Activated CD4-positive, alpha-beta memory T cell treated with anti-CD3 and anti-CD28 coated beads, Interleukin-2, amount 10 ng/mL, durations not matched to agents 7 days and 5 days (primary cell): ENCODE results near the gene POU2AF1. TPM values are rescaled to one million over a fixed set of nuclear protein-coding genes. Genes with fewer than 3 reads are reported as not detected.

ENCODE experiments used
- CTCF ChIA-PET: fragments of 350-600 bp; sonication (Branson Sonifier 250); formaldehyde crosslinking; loops from one replicate; lab custom pipeline; 2021; ENCODE audit warnings: antibody characterized with exemption, inconsistent platforms; lab: Charles Lee
- POLR2A ChIA-PET: fragments of 350-600 bp; sonication (Branson Sonifier 250); formaldehyde crosslinking; loops from one replicate; lab custom pipeline; 2021; ENCODE audit warnings: antibody characterized with exemption; lab: Charles Lee
- DNase-seq: peaks from one replicate; pipeline ENCODE4 v3.0.0-alpha.2; 2020
- H3K27ac Mint-ChIP-seq: one replicate; pipeline ENCODE4 v1.8.0; 2021; ENCODE audit warnings: mild to moderate bottlenecking, mixed read lengths
- H3K27me3 Mint-ChIP-seq: one replicate; pipeline ENCODE4 v1.8.0; 2021; ENCODE audit warnings: mixed read lengths
- H3K36me3 Mint-ChIP-seq: one replicate; pipeline ENCODE4 v1.8.0; 2021; ENCODE audit warnings: low read depth, mixed read lengths
- H3K4me1 Mint-ChIP-seq: one replicate; pipeline ENCODE4 v1.8.0; 2021; ENCODE audit warnings: mixed read lengths
- H3K4me3 Mint-ChIP-seq: one replicate; pipeline ENCODE4 v1.8.0; 2021; ENCODE audit warnings: mild to moderate bottlenecking, mixed read lengths
- H3K9me3 Mint-ChIP-seq: one replicate; pipeline ENCODE4 v1.8.0; 2021; ENCODE audit warnings: mixed read lengths
- total RNA-seq, 2 experiments: library from RNA; stranded (reverse); gene quantifications; one replicate each; pipeline ENCODE4 v1.2.3, GENCODE V29; 2021

Gene POU2AF1
- total RNA-seq = 1 to 10 TPM; 7.7 to 7.8 TPM

DNA sequence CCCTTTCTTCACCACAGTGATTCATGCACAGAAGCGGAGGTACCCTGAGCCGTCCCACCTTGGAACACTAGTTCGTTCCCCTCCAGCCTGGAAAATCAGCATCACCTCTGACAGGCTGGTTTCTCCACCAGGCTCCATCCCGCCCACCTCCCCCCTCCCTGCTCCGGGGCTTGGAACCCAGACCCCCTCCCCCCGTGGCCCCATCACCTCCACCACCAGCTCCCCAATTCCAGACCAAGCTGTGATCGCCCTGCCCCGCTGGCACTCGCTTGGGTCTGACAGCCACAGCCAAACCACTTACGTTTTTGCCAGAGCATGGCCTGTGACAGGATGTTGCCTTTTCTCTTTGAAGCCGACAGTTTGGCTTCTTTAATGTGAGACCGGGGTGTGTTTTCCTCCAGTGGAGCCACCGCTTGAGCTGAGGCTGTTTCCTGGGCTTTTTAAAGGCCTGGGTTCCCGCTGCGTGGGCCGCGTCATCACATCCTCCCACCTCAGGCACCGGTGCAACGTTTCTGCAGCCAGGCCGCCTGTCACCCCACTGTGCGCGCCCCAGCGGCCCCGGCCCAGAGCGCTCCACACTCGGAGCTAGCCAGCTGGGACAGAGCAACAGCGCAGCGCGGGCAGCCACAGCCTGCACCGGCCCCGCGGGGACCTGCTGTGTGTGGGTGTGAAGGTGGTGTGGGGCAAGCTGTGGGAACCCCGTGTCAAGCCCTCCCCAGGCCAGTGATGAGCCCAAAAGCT lies at the start of gene POU2AF1:
Gene POU2AF1, minus strand, starts transcription at position 415 of the 741 bp plus-strand sequence. Its CDS starts 98 bp downstream, at position 317.
- POLR2A ChIA-PET = interaction anchor here (0.7 to 1.2 kb wide), 3 partner anchors 8 to 38 kb away, joined by 3 to 5 read pairs (median 3); no protein-coding TSS in a partner anchor
- Mint-ChIP-seq H3K4me1 (peaks cover 52% of the 10 kb centered on the region), H3K27me3 (peaks cover 1% of the 10 kb centered on the region), H3K36me3 (peaks cover 4% of the 10 kb centered on the region), H3K9me3 (no peaks in the 10 kb centered on the region), H3K27ac (peak within 1 kb of the TSS; percentile 93), H3K4me3 (peak within 1 kb of the TSS; percentile 78)
- DNase-seq = peak; percentile 78
- CTCF ChIA-PET = interaction anchor here (1.0 to 2.0 kb wide), 4 partner anchors 9 to 96 kb away, joined by 3 to 5 read pairs (median 4); no protein-coding TSS in a partner anchor

DNA sequence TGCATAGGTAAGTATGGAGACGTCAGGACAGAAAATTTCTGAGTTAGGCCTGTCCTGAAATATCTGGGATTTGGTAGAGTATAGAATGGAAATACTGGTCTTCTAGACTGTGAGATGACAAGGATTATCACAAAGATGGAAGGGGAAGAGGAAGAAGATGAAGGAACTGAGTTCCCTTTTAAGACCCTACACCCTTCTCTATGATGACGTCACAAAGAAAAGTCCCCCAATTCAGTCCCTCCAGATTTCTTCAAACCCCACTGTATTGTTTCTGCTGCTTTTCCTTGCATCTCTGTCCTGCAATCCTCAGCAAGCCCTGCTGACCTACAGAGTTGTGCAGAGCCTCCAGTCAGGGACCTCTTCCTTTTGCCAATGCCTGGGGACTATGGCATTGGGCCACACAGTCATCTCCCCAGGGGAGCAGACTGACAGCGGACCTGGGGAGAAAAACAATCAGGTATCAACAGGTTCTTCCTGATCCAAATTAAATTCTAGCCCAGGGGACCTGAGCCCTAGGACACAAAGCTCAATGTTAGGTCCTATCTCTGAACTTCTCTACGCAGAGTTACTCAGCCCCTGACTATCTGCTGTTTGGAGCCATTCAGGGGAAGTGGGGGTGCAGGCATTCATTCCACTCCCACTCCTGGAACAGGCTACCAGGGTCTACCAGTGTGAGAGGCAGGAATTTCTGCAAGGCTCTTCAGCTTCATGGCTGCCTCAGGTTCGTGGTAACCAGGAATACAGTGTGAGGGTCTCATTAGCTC lies 49.2 kb upstream of the POU2AF1 start:
- no peak overlapping the region for H3K27ac Mint-ChIP-seq
- ChIA-PET CTCF (interaction anchor here (0.8 to 6.9 kb wide), 12 partner anchors 8 to 146 kb away, joined by 3 to 95 read pairs (median 4); partner anchors contain the start of gene POU2AF1), POLR2A (interaction anchor here (1.2 kb wide), 1 partner anchor 12 kb away, joined by 5 read pairs; no protein-coding TSS in a partner anchor)

GRCh38 chr11:111427471-111427912 lies 48.4 kb upstream of the POU2AF1 start:
- Mint-ChIP-seq H3K4me1 (peaks cover 2% of the 10 kb centered on the region), H3K36me3 (no peaks in the 10 kb centered on the region), H3K27me3 (peaks cover 2% of the 10 kb centered on the region), H3K4me3 (no peak overlapping the region), H3K27ac (no peak overlapping the region), H3K9me3 (no peaks in the 10 kb centered on the region)
- CTCF ChIA-PET = interaction anchor here (0.7 to 6.9 kb wide), 6 partner anchors 9 to 146 kb away, joined by 3 to 95 read pairs (median 12); no protein-coding TSS in a partner anchor
- POLR2A ChIA-PET = no interaction called here
- no peak for DNase-seq

More for the DNA sequence above, 49.2 kb upstream of the POU2AF1 start:
- H3K4me1 Mint-ChIP-seq = peaks cover 2% of the 10 kb centered on the region
- no peaks in the 10 kb centered on the region for H3K36me3 Mint-ChIP-seq
- peaks cover 4% of the 10 kb centered on the region for H3K27me3 Mint-ChIP-seq
- H3K9me3 Mint-ChIP-seq = no peaks in the 10 kb centered on the region
- DNase-seq = no peak
- no peak overlapping the region for H3K4me3 Mint-ChIP-seq

- Mint-ChIP-seq H3K4me1 (peaks cover 2% of the 10 kb centered on the region), H3K36me3 (no peaks in the 10 kb centered on the region), H3K27me3 (peaks cover 2% of the 10 kb centered on the region), H3K9me3 (no peaks in the 10 kb centered on the region), H3K4me3 (no peak overlapping the region), H3K27ac (no peak overlapping the region)
- ChIA-PET CTCF (interaction anchor here (0.7 to 6.9 kb wide), 5 partner anchors 8 to 145 kb away, joined by 3 to 95 read pairs (median 5); no protein-coding TSS in a partner anchor), POLR2A (interaction anchor here (1.0 kb wide), 1 partner anchor 14 kb away, joined by 3 read pairs; no protein-coding TSS in a partner anchor)
- DNase-seq = no peak
Observed at GRCh38 chr11:111426617-111427016, 47.5 kb upstream of the POU2AF1 start.

- no peak for DNase-seq
- H3K4me3 Mint-ChIP-seq = no peak overlapping the region
- H3K27ac Mint-ChIP-seq = no peak overlapping the region
- peaks cover 2% of the 10 kb centered on the region for H3K27me3 Mint-ChIP-seq
- no peaks in the 10 kb centered on the region for H3K9me3 Mint-ChIP-seq
- no peaks in the 10 kb centered on the region for H3K36me3 Mint-ChIP-seq
- H3K4me1 Mint-ChIP-seq = peaks cover 1% of the 10 kb centered on the region
- ChIA-PET CTCF (interaction anchor here (0.6 to 5.2 kb wide), 9 partner anchors 8 to 142 kb away, joined by 3 to 64 read pairs (median 3); no protein-coding TSS in a partner anchor), POLR2A (interaction anchor here (1.2 kb wide), 1 partner anchor 140 kb away, joined by 3 read pairs; no protein-coding TSS in a partner anchor)
Observed at GRCh38 chr11:111423250-111423615, 44.2 kb upstream of the POU2AF1 start.

GRCh38 chr11:111422494-111423249 lies 43.6 kb upstream of the POU2AF1 start:
- Mint-ChIP-seq H3K27ac (no peak overlapping the region), H3K9me3 (no peaks in the 10 kb centered on the region), H3K4me1 (peaks cover 5% of the 10 kb centered on the region), H3K4me3 (no peak overlapping the region), H3K36me3 (no peaks in the 10 kb centered on the region), H3K27me3 (peaks cover 2% of the 10 kb centered on the region)
- POLR2A ChIA-PET = interaction anchor here (1.2 kb wide), 1 partner anchor 140 kb away, joined by 3 read pairs; no protein-coding TSS in a partner anchor
- DNase-seq = peak; percentile 42
- CTCF ChIA-PET = interaction anchor here (0.6 to 5.2 kb wide), 8 partner anchors 8 to 141 kb away, joined by 3 to 64 read pairs (median 3); no protein-coding TSS in a partner anchor

GRCh38 chr11:111421251-111421650 lies 42.2 kb upstream of the POU2AF1 start:
- DNase-seq = no peak
- no peaks in the 10 kb centered on the region for H3K9me3 Mint-ChIP-seq
- peaks cover 19% of the 10 kb centered on the region for H3K4me1 Mint-ChIP-seq
- no peaks in the 10 kb centered on the region for H3K36me3 Mint-ChIP-seq
- H3K4me3 Mint-ChIP-seq = no peak overlapping the region
- H3K27ac Mint-ChIP-seq = no peak overlapping the region
- CTCF ChIA-PET = interaction anchor here (1.0 to 5.2 kb wide), 3 partner anchors 11 to 140 kb away, joined by 4 to 64 read pairs (median 7); no protein-coding TSS in a partner anchor
- POLR2A ChIA-PET = no interaction called here
- H3K27me3 Mint-ChIP-seq = peaks cover 2% of the 10 kb centered on the region

GRCh38 chr11:111419641-111420327 lies 40.7 kb upstream of the POU2AF1 start:
- Mint-ChIP-seq H3K4me1 (peaks cover 26% of the 10 kb centered on the region), H3K4me3 (no peak overlapping the region), H3K36me3 (no peaks in the 10 kb centered on the region), H3K27me3 (peaks cover under 1% of the 10 kb centered on the region), H3K27ac (no peak overlapping the region), H3K9me3 (no peaks in the 10 kb centered on the region)
- POLR2A ChIA-PET = no interaction called here
- CTCF ChIA-PET = interaction anchor here (0.7 to 2.3 kb wide), 5 partner anchors 9 to 991 kb away, joined by 3 to 7 read pairs (median 3); no protein-coding TSS in a partner anchor
- no peak for DNase-seq

DNA sequence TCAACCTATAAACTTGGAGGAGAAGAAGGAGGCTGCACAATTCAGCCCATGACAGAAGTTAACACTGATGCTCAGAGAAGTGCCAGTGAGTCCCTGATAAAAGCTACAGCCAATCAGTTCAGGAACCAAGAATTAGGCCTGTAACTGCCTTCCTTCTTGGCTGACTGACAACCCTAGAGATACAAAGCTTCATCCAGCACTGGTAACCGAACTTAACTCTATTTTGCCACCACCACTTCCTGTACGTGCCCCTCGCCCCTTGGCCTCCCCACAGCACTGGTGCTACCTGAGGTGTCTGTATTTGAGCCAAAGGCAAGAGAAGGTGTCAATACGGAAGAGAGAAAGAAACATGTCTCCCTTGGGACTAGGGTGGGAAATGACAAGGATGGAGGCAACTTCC lies 40.1 kb upstream of the POU2AF1 start:
- peaks cover 32% of the 10 kb centered on the region for H3K4me1 Mint-ChIP-seq
- no peaks in the 10 kb centered on the region for H3K9me3 Mint-ChIP-seq
- H3K4me3 Mint-ChIP-seq = no peak overlapping the region
- H3K27me3 Mint-ChIP-seq = no peaks in the 10 kb centered on the region
- no peak overlapping the region for H3K27ac Mint-ChIP-seq
- POLR2A ChIA-PET = no interaction called here
- DNase-seq = no peak
- no peaks in the 10 kb centered on the region for H3K36me3 Mint-ChIP-seq
- CTCF ChIA-PET = interaction anchor here (0.7 to 2.6 kb wide), 4 partner anchors 11 to 990 kb away, joined by 3 to 14 read pairs (median 3); no protein-coding TSS in a partner anchor

- Mint-ChIP-seq H3K36me3 (no peaks in the 10 kb centered on the region), H3K27ac (no peak overlapping the region), H3K27me3 (no peaks in the 10 kb centered on the region), H3K4me1 (peaks cover 37% of the 10 kb centered on the region), H3K9me3 (no peaks in the 10 kb centered on the region), H3K4me3 (no peak overlapping the region)
- ChIA-PET POLR2A (interaction anchor here (1.8 kb wide), 1 partner anchor 39 kb away, joined by 5 read pairs; the partner anchor contains the start of gene POU2AF1), CTCF (interaction anchor here (0.7 to 2.6 kb wide), 5 partner anchors 9 to 989 kb away, joined by 3 to 20 read pairs (median 3); no protein-coding TSS in a partner anchor)
- DNase-seq = no peak
Observed at GRCh38 chr11:111418436-111418787, 39.3 kb upstream of the POU2AF1 start.

GRCh38 chr11:111417766-111418435 lies 38.8 kb upstream of the POU2AF1 start:
- ChIA-PET CTCF (interaction anchor here (1.0 to 2.6 kb wide), 5 partner anchors 11 to 135 kb away, joined by 3 to 20 read pairs (median 5); no protein-coding TSS in a partner anchor), POLR2A (interaction anchor here (1.8 kb wide), 1 partner anchor 39 kb away, joined by 5 read pairs; the partner anchor contains the start of gene POU2AF1)
- no peak for DNase-seq
- Mint-ChIP-seq H3K4me1 (peaks cover 41% of the 10 kb centered on the region), H3K36me3 (no peaks in the 10 kb centered on the region), H3K27ac (no peak overlapping the region), H3K4me3 (no peak overlapping the region), H3K27me3 (no peaks in the 10 kb centered on the region), H3K9me3 (no peaks in the 10 kb centered on the region)
